ENCODE data around the gene ZNHIT6.
"Not testable (repeated sequence)": the region's sequence is repeated elsewhere in the genome, so short reads cannot be mapped to it uniquely, and the experiment has no call there.

Gene ZNHIT6

DNA sequence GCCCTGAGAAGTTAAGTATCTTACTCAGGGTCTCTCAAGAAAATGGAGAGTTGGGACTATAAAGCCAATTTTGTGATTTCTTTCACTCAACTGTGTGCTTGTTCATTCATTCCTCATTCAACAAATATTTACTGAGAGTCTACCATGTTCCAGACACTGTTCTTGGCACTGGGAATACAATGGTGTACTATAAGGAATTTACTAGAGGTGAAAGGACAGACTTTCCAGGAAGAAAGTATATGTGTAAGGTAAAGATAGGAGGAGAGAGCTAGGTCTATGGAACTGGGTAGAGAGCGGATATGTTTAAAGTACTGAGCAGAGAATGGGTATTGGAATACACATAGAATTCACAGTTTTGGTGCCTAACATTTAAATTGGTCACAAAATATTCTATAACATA, 42.3 kb downstream of the ZNHIT6 start:
- DNase-seq (ENCODE audit: low spot score), result no peak

DNA sequence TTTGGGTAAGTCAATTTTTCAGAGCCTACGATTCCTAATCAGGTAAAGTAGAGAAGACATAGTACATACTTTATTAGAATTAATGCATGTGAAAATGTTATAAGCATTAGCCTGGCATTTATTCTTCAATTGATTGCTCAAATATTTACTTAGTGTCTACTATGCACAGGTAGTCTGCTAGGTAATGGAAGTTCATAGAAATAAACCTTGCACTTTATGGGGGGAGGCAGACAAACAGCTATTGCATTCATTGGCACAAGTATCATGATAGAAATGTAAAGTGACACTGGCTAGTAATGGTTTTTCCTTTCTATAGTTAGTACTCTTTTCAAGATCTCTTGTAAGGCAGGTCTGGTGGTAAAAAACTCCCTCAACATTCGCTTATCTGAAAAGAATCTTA, 44.9 kb downstream of the ZNHIT6 start:
- DNase-seq (ENCODE audit: low spot score), result no peak

DNA sequence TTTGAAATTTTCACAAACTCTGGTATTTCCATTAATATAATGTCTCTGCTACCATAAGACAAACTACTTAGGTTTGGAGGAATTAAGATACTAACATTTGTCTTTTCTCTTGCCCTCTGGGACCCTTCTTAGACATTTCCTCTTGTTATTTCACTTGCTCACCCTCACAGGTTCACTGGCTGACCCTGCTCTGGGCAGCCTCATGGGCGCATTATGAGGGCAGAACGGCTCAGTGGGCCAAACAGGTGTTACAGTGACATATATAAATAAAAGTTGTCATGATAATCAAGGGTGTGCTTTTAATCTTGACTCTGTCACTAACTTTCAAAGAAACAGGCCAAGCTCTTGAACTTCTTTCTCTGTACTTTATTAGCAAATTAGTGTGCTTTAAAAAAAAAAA, 46.5 kb downstream of the ZNHIT6 start:
- DNase-seq (ENCODE audit: low spot score), result no peak

DNA sequence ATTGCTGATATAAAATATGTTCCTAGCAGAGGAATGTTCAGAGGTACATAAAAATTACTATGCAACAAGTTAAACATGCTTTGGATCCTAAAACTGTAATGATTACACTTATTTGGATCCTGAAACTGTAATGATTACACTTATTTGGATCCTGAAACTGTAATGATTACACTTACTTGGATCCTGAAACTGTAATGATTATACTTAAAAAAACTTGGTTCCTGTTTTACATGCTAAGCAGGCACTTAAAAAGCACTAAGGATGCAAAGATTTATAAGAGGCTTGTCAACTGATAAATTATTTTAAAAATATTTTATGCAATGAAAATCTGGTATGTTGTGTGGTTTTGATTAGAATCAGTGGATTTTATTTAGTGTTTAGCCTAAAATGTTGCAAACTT, 47.7 kb downstream of the ZNHIT6 start:
- DNase-seq (ENCODE audit: low spot score), result no peak

DNA sequence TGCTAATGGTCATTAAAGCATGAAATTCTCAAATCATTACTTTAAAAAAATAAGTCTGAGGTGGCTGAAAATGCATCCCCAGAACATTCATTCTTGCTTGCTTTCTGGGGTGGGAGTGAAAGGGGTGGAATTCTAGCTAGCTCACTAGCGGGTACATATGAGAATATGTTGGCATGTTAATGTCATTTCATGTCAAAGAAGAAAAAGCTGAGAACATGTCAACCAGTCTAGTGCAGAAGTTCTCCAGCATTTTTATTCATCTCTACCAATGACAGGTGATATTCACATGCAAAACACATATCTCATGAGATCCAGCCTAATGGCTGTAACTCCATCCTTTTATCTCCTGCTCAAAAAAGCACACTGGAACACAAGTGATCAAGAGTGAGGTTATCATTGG, 49.1 kb downstream of the ZNHIT6 start:
- no peak for DNase-seq (ENCODE audit: low spot score)

DNA sequence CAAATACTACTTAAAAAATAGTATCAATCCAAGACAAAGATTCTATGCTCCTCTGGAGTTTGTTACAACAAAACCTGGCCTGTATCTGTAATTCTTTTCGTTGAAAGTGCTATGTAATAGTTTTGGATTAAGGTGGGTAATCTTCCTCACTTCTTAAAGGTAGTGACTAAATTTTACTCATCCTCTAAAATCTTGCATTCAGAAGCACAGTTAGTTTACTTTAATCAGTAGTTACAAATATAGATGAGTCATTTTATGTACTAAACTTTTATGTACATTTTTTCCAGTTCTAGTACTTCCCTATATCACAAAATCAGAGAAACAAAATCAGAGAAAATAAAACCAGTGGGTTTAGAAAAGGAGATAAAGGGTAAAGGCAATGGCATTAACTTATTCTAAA, 51.3 kb downstream of the ZNHIT6 start:
- DNase-seq (ENCODE audit: low spot score), result no peak

DNA sequence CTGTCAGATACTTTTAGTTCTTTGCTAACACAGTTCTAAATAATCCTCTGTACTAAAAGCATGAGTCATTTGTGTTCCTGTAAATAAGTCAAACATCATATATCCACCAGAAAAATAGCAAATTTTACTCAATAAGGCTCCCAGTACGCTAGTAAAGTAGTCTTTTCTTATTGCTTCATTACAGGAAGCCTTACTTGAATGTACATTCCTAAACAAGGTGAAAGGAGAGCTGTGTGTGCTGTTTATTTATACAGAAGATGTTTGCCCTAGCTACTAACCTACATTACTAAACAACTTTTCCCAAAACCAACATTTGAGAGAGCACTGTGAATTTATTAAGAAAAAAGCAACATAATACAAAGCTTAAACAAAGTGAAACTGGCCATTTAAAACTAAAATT, 52.0 kb downstream of the ZNHIT6 start:
- no peak for DNase-seq (ENCODE audit: low spot score)

DNA sequence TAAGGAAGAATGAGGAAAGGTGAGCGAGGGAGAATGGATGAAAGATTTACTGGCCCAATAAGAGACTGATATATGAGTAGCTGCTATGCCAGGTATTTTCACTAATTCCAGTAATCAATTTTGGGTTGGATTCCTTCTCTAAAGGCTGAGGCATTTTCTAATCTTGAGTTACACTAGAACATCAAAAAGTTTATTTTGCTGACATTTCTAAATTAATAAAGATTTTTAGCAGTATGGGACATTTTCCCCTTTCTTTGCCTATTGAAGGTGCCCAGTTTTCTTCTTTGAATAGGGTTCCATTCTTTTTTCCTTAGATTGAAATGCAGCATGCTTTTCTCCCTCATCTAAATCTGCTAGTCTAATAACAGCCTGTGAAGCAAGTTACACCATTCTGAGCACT, 52.9 kb downstream of the ZNHIT6 start:
- DNase-seq (ENCODE audit: low spot score), result no peak

DNA sequence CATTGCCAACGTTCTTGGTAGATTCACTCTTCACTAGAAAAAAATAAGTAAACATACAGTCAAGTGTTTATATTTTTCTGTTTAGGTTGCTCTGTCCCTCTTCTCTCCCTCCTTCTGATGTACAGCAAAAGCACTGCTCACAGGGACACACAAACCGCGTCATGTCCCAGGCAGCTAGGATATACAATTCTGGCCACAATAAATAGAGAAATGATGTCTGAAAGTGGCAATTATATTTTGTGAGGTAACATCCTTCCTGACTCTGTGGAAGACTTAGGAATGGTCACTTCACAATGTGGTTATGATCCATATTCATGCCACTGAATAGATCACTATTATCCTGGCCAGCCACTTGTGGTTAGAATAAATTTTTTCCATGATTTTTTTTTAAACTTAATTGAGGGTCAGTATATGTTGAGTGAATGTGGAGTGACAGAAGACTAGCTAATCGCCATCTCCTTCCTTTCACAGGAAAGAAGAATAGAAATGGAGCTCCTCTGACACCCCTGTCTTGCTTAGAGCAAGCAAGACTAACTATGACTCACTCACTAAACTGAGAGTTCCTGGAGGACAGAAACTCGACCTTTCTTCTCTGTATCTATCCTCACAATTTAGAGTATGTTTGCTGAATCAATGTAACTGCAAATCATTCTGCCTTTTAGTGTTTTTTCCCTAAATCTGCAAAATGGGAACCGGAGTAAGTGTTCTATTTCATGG, 54.0 kb downstream of the ZNHIT6 start:
- no peak for DNase-seq (ENCODE audit: low spot score)

DNA sequence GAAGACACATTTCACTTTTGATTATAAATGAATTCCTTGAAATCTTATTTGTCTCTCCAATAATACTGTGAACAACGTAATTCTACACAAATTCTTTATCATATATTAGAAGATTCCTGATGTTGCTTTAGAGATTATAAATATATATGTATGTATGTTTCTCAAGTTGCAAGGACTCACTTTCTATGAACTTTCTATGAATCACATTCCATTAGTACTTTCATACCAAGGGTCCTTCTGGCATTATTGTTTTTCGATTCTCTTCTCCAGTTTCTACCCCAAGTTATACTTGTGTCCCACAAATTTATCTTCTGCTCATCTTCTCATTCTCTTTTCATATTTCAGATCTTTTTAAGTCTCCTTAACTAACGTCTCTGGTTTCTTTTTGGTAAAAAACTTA, 55.9 kb downstream of the ZNHIT6 start:
- no peak for DNase-seq (ENCODE audit: low spot score)

DNA sequence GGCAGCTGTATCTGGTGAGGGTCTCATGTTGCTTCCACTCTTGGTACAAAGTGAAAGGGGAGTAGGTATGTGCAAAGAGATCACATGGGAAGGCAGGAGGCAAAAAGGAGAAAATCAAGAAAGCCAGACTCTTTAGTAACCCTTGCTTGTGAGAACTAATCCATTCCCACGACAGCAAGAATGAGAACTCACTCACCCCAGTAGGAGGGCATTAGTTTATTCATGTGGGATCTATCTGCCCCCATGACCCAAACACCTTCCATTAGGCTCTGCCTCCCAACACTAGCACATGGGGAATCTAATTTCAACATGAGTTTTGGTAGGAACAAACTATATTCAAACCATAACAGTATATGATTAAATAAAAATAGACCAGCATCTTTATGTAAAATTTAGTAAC, 57.6 kb downstream of the ZNHIT6 start:
- DNase-seq (ENCODE audit: low spot score), result no peak

DNA sequence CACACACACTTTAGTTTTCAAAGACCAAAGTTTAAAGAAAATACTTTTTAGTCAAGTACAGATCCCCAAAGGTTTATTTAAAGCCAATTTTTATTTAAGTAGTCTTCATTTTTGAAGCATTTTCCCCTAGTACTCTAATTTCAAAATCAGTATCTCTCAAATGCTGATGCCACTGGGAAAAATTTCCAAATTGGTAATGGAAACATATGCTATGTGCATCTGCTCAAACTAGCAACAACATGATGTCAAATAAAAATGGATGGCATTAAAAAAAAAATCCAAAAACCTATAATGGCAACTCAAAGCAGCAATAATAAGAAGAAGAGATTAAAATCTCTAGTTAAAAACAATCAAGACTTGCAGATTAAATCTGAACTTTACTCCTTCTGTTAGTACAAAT, 58.6 kb downstream of the ZNHIT6 start:
- DNase-seq (ENCODE audit: low spot score), result peak; percentile 70

DNA sequence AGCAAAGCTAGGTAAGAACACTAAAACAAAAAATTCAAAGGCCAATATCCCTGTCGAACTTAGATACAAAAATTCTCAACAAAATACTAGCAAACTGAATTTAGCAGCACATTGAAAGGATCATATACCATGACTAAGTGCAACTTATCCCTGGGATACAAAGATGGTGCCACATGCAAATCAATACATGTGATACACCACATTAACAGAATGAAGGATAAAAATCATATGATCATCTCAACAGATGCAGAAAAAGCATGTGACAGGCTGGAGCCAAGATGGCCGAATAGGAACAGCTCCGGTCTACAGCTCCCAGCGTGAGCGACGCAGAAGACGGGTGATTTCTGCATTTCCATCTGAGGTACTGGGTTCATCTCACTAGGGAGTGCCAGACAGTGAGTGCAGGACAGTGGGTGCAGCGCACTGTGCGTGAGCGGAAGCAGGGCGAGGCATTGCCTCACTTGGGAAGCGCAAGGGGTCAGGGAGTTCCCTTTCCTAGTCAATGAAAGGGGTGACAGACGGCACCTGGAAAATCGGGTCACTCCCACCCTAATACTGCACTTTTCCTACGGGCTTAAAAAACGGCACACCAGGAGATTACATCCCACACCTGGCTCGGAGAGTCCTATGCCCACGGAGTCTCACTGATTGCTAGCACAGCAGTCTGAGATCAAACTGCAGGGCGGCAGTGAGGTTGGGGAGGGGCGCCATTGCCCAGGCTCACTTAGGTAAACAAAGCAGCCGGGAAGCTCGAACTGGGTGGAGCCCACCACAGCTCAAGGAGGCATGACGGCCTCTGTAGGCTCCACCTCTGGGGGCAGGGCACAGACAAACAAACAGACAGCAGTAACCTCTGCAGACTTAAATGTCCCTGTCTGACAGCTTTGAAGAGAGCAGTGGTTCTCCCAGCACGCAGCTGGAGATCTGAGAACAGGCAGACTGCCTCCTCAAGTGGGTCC, 66.4 kb downstream of the ZNHIT6 start:
- DNase-seq (ENCODE audit: low spot score), result not testable (repeated sequence)

DNA sequence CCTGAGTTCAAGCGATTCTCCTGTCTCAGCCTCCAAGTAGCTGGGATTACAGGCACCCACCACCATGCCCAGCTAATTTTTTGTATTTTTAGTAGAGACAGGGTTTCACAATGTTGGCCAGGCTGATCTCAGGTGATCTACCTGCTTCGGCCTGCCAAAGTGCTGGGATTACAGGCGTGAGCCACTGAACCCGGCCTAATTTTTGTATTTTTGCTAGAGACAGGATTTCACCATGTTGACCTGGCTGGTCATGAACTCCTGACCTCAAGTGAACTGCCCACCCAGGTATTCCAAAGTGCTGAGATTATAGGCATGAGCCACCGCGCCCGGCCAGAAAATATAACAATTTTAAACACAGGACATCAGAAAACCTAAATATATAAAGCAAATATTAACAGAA, 68.3 kb downstream of the ZNHIT6 start:
- not testable (repeated sequence) for DNase-seq (ENCODE audit: low spot score)

DNA sequence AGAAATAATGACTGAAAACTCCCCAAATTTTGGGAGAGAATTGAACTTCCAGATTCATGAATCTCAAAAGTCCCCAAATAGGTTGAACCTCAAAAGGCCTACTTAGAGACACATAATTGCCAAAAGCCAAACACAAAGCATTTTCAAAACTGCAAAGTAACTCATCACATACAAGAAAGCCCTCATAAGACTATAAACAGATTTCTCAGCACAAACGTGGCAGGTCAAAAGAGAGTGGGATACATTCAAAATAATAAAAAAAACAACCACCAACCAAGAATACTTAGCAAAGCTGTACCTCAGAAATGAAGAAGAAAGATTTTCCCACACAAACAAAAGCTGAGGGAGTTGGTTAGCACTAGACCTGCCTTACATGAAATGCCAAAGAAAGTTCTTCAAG, 69.8 kb downstream of the ZNHIT6 start:
- no peak for DNase-seq (ENCODE audit: low spot score)

DNA sequence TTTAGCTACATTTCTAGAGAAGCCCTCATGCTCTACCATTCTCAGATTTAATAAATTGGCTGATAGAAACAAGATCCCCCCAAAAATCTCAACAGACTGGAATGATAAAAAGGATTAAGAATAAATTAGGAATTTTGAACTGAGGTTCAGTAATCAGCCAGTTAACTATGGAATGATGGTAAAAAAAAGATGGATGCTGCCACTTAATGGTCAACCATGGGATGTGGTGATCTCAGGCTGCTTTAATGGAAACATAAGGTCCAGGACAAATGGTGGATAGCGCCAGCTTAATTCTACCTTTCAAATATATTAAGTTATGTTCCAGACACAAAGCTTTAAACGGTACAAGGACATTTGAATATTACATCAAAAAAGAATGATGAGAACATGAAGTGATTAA, 77.7 kb downstream of the ZNHIT6 start:
- no peak for DNase-seq (ENCODE audit: low spot score)

DNA sequence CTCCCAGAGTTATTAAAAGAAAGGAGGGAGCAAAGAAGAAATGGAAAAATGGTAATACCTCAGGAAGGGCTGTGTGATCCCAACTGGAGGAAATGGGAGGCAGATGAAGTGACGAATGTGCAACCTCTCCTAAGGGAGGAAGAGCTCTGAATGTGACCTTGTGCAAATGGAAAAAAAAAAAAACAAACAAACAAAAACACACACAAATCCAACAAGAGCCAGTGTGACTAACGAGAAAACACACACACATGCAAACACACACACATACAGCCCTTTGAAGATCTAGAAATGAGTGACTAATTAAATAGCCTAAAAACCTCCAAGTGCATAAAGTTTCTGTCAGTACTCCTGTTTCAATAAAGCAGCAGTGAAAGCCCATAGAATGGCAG, 78.7 kb downstream of the ZNHIT6 start:
- DNase-seq (ENCODE audit: low spot score), result no peak

DNA sequence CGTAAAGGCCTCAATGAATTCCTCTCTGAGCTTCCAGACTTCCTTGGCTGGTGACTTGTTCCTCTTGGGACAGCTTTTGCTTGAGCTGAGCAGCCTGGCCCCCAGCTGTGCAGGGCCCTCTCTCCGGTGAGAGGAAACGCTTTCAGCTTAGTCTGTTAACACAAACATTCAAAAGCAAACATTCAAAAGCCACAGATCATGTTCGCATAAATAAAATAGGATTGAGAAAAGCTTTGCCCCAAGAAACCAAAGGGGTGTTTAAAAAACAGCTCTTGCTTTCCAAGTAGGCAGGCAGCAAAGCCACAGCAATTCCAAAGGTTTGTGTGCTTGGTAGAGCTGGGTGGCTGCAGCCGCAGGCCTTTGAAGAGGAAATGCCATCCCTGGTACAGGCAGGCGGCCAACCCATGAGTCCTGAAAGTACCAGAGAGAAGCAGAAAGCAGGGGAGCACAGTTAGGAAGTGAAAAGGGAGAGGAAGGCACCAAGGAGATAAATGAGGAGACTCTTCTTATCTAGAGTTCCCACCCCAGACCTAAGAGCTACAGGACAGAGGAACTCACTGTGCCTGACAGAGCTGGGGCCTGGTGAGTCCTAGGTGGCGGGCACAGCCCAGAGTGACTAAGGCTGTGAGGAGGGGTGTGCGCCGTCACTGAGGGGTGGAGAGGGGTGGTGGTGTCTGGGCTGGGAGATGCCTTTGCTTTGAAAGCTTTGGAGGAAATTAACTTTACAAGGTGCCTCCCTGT, 79.3 kb downstream of the ZNHIT6 start:
- no peak for DNase-seq (ENCODE audit: low spot score)

DNA sequence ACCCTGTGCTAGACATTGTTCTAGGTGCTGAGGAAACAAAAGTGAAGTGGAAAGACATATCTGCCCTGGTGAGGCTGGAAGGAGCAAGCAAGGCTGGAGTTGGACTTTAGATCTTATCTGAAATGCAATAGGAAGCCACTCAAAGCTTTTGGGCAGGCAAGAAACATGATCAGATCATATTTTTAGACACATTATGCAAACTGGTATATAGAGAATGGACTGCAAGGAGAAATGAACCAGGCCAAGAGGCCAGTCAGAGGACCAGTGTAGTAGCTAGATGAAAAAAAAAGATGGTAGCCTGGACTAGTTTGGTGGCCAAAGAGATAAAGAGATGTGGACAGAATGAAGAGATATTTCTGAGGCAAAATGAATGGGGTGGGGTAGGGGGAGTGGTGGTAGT, 81.4 kb downstream of the ZNHIT6 start:
- no peak for DNase-seq (ENCODE audit: low spot score)

DNA sequence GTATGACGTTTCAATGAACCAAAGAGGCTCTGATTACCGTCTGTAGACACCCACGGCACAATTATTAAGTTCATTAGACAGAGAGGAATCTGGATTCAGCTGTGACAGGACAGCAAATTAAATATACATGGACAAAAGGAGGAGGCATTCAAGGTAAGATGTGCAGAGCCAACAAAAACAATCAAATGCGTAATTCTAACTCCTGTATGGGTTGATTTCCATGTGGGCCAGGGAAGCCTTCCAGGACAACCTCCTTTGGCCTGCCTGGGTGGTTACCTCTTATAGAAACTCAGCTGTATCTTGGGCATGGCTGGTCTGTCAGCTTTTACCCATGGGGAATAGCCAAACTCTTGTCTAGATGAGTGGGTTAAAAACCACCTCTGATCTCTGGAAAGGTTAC, 83.9 kb downstream of the ZNHIT6 start:
- no peak for DNase-seq (ENCODE audit: low spot score)

DNA sequence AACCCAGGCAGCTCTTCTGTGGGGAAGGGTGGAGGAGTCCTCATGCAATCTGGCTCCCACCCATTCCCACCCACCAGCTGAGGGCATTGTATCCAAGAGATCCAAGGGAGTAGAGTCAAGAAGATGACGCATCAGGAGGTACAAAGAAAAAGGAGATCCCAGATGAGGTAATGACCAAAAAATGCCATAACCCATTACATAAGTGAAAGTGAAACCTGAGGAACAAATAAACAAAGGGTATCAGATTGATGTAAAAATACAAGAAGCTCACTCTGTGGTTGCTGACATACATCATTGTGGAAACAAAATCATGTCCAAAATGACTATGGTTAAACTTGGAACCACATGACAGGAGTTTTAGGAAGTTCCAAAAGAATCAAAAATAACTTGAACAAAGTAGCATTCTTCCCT, 85.2 kb downstream of the ZNHIT6 start:
- DNase-seq (ENCODE audit: low spot score), result no peak

DNA sequence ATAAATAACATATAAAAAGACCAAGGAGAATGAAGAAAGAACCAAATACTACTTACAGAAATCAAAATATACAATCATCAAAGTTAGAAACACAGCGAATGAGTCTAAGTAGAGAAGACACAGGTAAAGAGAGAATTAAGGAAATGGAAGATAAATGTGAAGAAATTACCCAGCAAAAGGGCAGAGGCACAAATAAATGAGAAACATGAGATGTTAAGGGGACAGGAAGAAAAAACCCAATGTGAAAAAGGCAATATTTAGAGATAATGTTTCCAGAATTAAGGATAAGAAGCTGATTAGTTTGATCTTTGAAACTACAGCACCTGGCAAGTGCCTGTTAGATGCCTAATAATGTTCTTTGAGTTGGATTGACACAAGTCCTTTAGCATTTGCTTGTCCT, 86.8 kb downstream of the ZNHIT6 start:
- DNase-seq (ENCODE audit: low spot score), result no peak

DNA sequence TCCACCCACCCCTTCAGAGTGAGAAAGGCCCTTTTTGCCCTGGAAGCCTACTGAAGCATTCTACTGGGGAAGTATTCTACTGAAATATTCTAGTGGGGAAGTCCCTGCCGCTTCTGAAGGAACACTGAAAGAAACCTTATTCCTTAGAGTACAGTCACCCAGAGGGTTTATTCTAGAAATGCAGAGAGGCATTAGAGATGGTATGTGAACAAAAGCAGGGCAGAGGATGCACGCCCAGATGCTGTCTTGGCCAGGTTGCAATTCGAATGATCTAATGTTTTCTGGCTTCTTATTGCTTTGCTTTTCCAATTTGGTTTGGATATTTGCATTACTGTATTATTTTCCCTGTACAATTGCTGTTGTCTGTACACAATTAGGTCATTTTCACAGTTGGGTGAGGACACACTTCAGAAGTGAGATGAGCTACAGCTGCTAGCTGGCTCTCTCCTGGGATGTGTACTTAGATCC, 90.6 kb downstream of the ZNHIT6 start:
- DNase-seq (ENCODE audit: low spot score), result no peak
